ACC112 (cell line): ENCODE data around the gene NF2.

ENCODE experiments used
- H2AFZ ChIP-seq: fragments of 200-600 bp; sonication (generic); one replicate; pipeline ENCODE4 v1.6.0; 2017; ENCODE audit warnings: antibody characterized with exemption, low read length; ENCODE audit not compliant: unreplicated experiment
- H3K27ac ChIP-seq: fragments of 200-600 bp; sonication (generic); 2 replicates; pipeline ENCODE4 v1.5.1; 2014; ENCODE audit warnings: low read depth, mild to moderate bottlenecking, antibody characterized with exemption, low read length, moderate library complexity
- H3K27me3 ChIP-seq: fragments of 200-600 bp; sonication (generic); 2 replicates; pipeline ENCODE4 v1.6.1; 2014; ENCODE audit warnings: mild to moderate bottlenecking, antibody characterized with exemption, low read length, moderate library complexity, mixed read lengths; ENCODE audit not compliant: insufficient read depth
- H3K36me3 ChIP-seq: fragments of 200-600 bp; sonication (generic); 2 replicates; pipeline ENCODE4 v1.6.1; 2016; ENCODE audit warnings: mild to moderate bottlenecking, antibody characterized with exemption, low read length, moderate library complexity, mixed read lengths; ENCODE audit not compliant: insufficient read depth
- H3K4me1 ChIP-seq: fragments of 200-600 bp; sonication (generic); one replicate; pipeline ENCODE4 v1.6.1; 2016; ENCODE audit warnings: low read length, mixed read lengths; ENCODE audit not compliant: insufficient read depth, unreplicated experiment, control insufficient read depth
- H3K4me3 ChIP-seq: fragments of 200-600 bp; sonication (generic); 2 replicates; pipeline ENCODE4 v1.5.1; 2014; ENCODE audit warnings: mild to moderate bottlenecking, low read depth, low read length
- H3K79me2 ChIP-seq: fragments of 200-600 bp; sonication (generic); one replicate; pipeline ENCODE4 v1.6.0; 2016; ENCODE audit warnings: low read length; ENCODE audit not compliant: control insufficient read depth, unreplicated experiment, insufficient read depth

The NF2 gene

GRCh38 chr22:29690476-29690875 is 87.0 kb downstream of the NF2 start:
- H3K4me3 ChIP-seq, result no peak overlapping the region
- no peaks in the 10 kb centered on the region for H3K27me3 ChIP-seq
- H3K79me2 ChIP-seq, result no peaks in the 10 kb centered on the region
- no peaks in the 10 kb centered on the region for H3K36me3 ChIP-seq
- H3K4me1 ChIP-seq, result no peaks in the 10 kb centered on the region
- no peak overlapping the region for H3K27ac ChIP-seq
- no peak overlapping the region for H2AFZ ChIP-seq

DNA sequence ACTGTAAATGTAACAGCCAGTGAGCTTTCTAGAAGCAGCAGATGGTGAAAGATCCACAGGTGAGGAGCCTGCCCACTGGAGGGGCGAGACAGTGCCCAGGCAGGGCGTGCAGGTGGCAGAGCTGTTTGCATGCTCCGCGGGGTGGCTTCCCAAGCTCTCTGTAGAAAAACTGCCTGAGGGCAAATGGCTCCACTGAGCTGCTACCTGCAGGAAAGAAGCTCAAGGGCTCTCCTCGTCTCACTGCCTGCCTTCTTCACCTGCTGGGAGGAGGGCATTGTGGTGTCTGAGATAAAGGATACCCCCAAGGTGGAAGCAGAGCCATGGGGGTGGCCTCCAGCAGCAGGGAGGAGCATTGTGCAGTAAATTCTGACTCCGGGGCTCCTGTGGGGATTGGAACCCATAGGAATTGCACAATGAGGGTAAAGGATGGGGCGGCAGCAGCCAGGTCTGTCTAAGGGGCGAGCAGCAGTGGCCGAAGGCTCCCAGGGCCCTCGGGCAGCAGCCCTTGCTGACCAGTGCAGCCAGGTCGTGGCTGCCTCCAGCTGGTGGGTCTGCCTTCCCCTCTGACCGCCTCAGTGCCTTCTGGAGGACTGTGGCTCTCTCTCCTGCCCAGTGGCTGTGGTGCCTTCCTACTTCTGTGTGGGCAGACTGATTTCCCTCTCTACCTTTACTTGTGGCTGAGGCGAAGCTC is 88.3 kb downstream of the NF2 start:
- Histone ChIP-seq H3K4me3 (no peak overlapping the region), H3K27me3 (no peaks in the 10 kb centered on the region), H3K27ac (no peak overlapping the region), H3K79me2 (no peaks in the 10 kb centered on the region), H3K4me1 (no peaks in the 10 kb centered on the region), H2AFZ (no peak overlapping the region), H3K36me3 (no peaks in the 10 kb centered on the region)

- Histone ChIP-seq H2AFZ (no peak overlapping the region), H3K36me3 (no peaks in the 10 kb centered on the region), H3K4me1 (no peaks in the 10 kb centered on the region), H3K27me3 (no peaks in the 10 kb centered on the region), H3K27ac (no peak overlapping the region), H3K79me2 (no peaks in the 10 kb centered on the region), H3K4me3 (no peak overlapping the region)
These were observed 88.9 kb downstream of the NF2 start for GRCh38 chr22:29692327-29692640.

- Histone ChIP-seq H3K36me3 (no peaks in the 10 kb centered on the region), H3K79me2 (no peaks in the 10 kb centered on the region), H2AFZ (no peak overlapping the region), H3K4me3 (no peak overlapping the region), H3K27ac (no peak overlapping the region), H3K4me1 (no peaks in the 10 kb centered on the region), H3K27me3 (no peaks in the 10 kb centered on the region)
These were observed 89.7 kb downstream of the NF2 start for GRCh38 chr22:29693161-29693560.

DNA sequence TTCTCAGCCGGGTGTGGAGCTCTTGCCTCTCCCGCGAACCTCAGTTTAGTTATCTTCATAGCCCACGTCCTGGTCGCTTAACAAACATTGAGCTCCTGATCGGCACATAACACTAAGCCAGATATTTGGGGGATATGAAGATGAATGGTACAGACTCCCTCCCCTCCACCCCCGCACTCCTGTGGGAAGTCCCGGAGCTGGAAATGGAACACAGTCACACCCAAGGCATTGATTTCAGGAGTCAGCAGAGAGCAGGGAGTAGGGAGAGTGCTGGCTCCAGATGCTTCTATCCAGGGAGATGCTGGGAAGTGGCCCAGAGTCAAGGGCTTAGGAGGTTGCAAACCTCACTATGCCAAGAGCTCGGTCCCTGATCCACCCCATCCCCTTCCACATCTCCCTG is 90.2 kb downstream of the NF2 start:
- no peaks in the 10 kb centered on the region for H3K4me1 ChIP-seq
- H3K4me3 ChIP-seq, result no peak overlapping the region
- H3K79me2 ChIP-seq, result no peaks in the 10 kb centered on the region
- no peaks in the 10 kb centered on the region for H3K36me3 ChIP-seq
- H3K27me3 ChIP-seq, result no peaks in the 10 kb centered on the region
- no peak overlapping the region for H2AFZ ChIP-seq
- no peak overlapping the region for H3K27ac ChIP-seq

GRCh38 chr22:29695129-29695926 is 91.9 kb downstream of the NF2 start:
- H3K27me3 ChIP-seq, result no peaks in the 10 kb centered on the region
- H2AFZ ChIP-seq, result no peak overlapping the region
- H3K79me2 ChIP-seq, result no peaks in the 10 kb centered on the region
- H3K4me1 ChIP-seq, result peaks cover 2% of the 10 kb centered on the region
- H3K4me3 ChIP-seq, result no peak overlapping the region
- no peak overlapping the region for H3K27ac ChIP-seq
- H3K36me3 ChIP-seq, result no peaks in the 10 kb centered on the region

DNA sequence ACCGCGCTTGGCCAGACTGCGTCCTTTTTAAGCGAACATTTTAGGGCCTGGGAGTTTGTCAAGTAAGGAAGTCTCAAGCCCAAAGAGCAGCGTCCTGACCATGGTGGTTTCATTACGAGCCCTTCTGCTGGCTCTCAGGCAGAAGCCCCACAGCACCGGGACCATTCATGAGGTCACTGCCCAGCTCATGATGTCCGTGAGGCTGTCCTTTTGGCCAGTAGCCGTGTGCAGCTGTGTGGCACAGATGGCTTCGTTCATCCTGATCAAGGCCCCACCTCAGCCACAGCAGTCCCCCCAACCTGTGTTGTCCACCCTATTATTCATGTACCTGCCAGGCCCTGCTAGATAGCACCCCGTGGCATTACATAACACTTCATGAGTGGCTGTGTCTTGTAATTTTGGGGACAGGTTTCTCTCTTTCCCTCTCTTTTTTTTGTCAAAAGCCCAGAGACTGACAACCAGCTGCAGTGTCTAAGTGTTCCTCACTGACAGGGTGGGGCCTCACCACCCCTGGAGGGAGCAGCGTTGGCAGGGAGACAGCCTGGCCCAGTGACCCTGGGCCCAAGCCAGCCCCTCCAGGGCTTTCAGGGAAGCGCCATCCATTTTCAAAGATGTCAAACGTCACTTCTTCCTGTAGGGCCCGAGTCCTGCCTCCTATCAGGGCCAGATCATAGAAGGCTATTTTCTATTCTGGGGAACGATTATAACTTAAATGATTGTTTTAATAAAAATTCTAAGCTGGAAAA is 94.6 kb downstream of the NF2 start:
- H3K27me3 ChIP-seq, result no peaks in the 10 kb centered on the region
- H3K4me1 ChIP-seq, result peaks cover 20% of the 10 kb centered on the region
- no peak overlapping the region for H3K27ac ChIP-seq
- no peak overlapping the region for H3K4me3 ChIP-seq
- no peaks in the 10 kb centered on the region for H3K36me3 ChIP-seq
- no peak overlapping the region for H2AFZ ChIP-seq
- H3K79me2 ChIP-seq, result no peaks in the 10 kb centered on the region

- Histone ChIP-seq H3K36me3 (no peaks in the 10 kb centered on the region), H3K79me2 (no peaks in the 10 kb centered on the region), H3K27me3 (no peaks in the 10 kb centered on the region), H3K4me3 (no peak overlapping the region), H2AFZ (no peak overlapping the region), H3K4me1 (peaks cover 20% of the 10 kb centered on the region), H3K27ac (no peak overlapping the region)
These were observed 96.9 kb downstream of the NF2 start for GRCh38 chr22:29700206-29700899.

DNA sequence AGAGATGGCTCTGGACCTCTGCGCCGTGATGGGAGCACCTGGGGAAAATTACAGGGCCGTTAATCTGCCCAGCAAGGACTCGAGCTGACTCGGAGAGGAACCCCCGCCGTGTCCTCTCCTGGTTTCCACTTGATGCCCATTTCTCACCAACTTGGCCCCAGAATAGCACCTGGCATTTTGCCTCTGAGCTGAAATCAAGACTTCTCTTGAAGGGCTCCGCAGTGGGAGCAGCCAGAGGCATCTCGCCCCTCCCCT is 97.4 kb downstream of the NF2 start:
- peaks cover 20% of the 10 kb centered on the region for H3K4me1 ChIP-seq
- no peaks in the 10 kb centered on the region for H3K36me3 ChIP-seq
- H3K27ac ChIP-seq, result no peak overlapping the region
- H2AFZ ChIP-seq, result no peak overlapping the region
- no peaks in the 10 kb centered on the region for H3K79me2 ChIP-seq
- no peak overlapping the region for H3K4me3 ChIP-seq
- no peaks in the 10 kb centered on the region for H3K27me3 ChIP-seq

GRCh38 chr22:29701155-29701999 is 97.9 kb downstream of the NF2 start:
- Histone ChIP-seq H3K79me2 (no peaks in the 10 kb centered on the region), H3K27ac (no peak overlapping the region), H3K27me3 (no peaks in the 10 kb centered on the region), H3K4me3 (no peak overlapping the region), H3K4me1 (peaks cover 20% of the 10 kb centered on the region), H3K36me3 (no peaks in the 10 kb centered on the region), H2AFZ (no peak overlapping the region)
